22Rv1 (cell line): ENCODE results near the gene ERAP2.

Source experiments
- CTCF ChIP-seq: fragments of 450-650 bp; IDR thresholded peaks from 2 replicates; pipeline ENCODE4 v1.5.1; 2017; ENCODE audit warnings: mild to moderate bottlenecking
- ZFX ChIP-seq: fragments of 450-650 bp; IDR thresholded peaks from 2 replicates; pipeline ENCODE4 v1.6.1; 2017; ENCODE audit warnings: antibody characterized with exemption, borderline replicate concordance

GRCh38 chr5:96909435-96909834, 33.1 kb downstream of the ERAP2 start:
- TF ChIP-seq CTCF (no peak), ZFX (no peak)
